GM18502 (cell line): ENCODE measurements around the gene C1QTNF3.
"Not testable (repeated sequence)": the region's sequence is repeated elsewhere in the genome, so short reads cannot be mapped to it uniquely, and the experiment has no call there.

Experiments used
- ATAC-seq: cut with Tn5 transposase; IDR thresholded peaks from one replicate; pipeline ENCODE4 v1.9.1; 2021; ENCODE audit warnings: mild to moderate bottlenecking; ENCODE audit not compliant: unreplicated experiment, poor library complexity

C1QTNF3 gene

DNA sequence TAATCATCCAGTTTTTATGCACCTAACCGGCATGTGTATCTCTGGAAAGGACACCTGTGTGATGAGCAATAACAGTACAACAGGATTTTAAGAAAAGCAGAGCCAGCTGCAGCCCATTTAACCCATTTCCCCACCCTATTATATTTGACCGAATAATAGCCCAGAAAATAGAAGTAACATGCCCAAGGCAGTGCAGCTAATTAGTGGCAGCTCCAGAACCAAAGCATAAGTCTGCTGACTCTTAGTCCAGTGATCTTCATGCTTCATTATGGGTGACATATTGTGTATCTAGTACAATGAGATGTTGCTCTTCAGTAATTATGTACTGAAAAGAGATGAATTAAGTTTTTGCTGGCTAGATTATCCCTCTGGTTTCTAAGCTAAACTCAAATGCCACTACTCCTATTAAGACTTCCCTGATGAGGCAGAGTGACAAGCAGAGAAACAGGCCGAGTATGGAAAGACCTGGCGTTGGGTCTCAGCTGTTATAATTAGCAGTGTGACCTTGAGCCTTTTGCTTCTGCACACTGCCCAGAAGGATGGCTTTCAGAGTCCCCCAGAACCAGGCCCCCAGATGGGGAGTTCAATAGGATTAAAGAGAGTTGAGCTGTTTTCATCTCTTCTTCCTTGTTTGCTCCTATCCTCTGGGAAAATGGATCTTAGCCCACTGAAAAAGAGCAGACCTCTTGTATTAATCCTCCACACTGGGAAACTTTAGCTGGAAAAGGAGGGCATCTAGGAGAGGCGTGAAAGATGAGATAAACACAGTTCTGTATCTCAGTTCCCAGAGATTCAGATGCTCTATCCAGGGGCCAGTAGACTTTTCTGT, 10.8 kb upstream of the C1QTNF3 start:
- no peak for ATAC-seq

DNA sequence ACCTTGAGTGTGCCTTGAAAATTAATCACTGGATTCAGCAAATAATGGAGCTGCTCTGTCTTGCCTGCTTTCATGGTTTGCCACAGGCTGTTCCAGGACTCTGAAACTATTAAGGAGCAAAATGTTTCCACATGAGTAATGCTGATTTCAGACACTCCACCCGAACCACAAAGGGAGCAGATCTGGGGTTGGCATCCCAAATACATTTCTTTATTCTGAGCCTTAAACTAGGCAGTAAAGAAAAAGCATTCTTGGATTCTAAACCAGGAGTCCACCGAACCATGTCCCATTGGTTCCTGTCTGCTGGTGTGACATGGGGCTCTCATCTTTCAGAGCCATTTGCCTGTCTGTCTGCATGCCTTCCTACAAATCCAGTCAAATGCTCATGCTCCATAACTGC, 10.1 kb upstream of the C1QTNF3 start:
- ATAC-seq: no peak

DNA sequence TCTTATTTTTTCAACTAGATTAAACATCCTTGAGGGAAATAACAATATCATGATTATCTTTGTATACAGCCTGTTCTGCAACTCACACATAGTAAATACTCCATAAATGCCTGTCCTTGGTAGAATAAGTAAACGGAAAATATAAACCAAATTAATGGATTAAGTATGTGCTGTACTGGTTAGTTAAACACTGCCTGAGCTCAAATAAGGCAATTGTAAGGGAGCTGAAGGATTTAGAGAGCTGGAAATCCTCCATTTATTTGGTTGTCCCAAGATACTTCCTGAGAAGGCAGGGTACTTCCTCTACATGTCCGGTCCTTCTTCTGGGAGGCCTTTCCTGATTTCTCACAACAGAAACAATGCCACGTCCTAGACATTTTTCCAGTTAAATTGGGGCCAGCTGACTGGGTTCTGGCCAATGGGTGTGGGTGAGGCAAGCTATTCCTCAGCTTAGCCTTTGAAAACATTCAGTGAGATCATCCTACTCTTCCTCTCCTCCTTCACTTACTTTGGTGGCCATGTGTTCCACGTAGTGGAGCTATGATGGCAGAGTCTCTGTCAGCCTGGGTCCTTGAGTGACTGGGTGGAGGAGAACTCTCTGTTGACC, 8.5 kb upstream of the C1QTNF3 start:
- no peak for ATAC-seq

DNA sequence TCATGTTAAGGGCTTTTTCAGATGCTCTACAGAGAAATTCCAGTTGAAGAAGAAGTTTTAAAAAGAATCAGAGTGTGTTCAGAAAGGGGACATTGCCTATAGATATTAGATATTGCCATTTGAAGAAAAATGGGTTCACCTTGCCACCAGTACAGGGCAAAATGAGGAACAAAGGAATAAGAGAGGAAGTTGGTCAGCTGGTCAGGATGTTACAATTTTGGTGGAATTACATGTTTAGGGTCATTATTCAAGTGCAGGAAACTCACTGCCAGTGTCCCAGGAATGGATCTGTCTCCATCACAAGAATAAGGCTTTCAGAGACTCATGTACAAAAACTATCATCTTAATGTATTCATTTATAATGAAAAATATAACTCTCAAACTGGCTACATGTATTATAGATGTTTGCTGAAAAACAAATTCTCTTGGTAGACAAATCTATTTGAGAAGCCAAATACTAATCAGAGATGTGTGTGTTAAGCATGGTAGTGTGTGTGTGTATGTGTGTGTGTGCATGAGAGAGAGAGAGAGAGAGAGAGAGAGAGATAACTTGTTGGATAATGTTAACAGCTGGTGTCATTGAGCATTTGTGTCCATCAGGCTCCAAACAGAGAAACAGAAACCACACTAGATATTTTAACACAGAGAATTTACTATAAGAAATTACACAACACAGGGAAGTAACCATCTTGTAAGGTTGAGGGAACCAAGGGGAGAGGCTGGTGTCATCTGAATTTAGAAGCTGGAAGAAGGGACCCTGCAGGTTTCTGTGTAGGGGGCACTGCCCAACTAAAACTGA, 5.0 kb upstream of the C1QTNF3 start:
- no peak for ATAC-seq

DNA sequence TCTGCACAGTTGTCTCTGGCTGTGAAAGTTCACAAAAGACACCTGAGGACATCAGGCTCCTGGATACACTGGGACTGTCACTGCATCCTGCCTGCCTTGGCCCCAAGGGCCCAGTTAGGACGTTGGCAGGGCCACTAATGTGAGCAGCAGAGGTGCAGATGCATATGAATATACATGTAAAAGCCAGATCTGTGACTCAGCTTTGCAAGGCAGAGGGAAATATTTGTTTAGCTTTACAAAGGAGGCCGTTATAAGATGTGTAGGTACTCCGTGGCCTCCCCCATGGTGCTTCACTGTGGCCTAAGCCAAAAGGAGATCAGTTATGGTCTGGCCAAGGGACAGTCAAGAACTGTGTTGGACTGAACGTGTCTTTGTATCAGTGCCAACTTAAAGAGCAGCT, 4.1 kb upstream of the C1QTNF3 start:
- ATAC-seq: no peak

DNA sequence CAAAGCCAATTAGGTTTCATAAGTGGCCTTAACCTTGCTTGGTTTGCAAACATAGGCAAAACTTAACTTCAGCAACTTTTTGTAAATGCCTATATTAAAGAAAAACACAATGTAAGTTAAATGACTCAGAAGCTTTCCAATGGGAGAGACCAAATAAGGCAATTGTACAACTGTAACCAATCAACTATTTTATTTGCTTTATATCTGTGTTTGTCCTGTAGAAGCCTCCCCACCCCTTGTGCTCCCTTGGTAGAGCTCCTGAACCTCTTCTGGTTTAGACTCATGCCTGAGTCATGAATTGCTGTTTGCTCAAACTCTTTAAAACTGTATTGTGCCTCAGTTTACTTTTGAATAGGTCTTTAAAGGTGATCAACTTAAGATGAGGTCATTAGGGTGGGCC, 3.0 kb upstream of the C1QTNF3 start:
- ATAC-seq: no peak

DNA sequence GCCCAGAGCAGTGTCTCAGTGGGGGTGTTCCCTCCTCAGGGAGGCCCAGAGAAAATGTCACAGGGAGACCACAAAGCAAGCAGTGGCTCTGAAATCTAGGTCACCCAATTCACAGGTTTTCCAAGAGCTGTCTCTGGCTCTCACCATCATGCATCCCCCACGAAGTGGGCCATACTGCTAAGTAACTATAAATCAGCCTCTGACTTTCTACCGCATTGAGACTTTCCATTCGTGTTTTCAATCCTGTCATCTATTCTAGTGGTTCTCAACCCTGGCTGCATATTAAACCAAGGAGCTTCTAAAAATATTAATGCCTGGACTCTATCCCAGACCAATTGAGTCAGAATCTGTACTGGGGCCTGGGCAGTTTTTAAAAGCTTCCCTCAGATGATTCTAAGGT, 2.0 kb upstream of the C1QTNF3 start:
- ATAC-seq: no peak

DNA sequence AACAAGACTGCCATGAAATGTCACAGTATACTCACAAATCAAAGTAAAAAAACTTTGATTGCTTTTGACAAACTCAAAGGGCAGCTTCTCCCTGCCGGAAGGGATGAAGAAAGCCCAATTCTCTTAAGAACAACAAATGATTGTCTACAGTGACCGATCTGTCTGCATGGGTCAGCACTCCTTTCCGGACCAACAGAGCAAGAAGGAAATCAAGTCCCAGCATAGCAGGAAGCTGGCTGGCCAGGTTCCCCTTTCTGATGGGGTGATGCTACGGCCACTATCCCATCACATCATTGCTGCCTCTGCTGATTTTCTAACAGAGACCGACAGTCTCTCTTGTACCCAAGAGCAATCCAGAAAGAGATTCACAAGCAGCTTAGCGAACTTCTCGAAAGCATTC, 692 bp downstream of the C1QTNF3 start:
- ATAC-seq: no peak

DNA sequence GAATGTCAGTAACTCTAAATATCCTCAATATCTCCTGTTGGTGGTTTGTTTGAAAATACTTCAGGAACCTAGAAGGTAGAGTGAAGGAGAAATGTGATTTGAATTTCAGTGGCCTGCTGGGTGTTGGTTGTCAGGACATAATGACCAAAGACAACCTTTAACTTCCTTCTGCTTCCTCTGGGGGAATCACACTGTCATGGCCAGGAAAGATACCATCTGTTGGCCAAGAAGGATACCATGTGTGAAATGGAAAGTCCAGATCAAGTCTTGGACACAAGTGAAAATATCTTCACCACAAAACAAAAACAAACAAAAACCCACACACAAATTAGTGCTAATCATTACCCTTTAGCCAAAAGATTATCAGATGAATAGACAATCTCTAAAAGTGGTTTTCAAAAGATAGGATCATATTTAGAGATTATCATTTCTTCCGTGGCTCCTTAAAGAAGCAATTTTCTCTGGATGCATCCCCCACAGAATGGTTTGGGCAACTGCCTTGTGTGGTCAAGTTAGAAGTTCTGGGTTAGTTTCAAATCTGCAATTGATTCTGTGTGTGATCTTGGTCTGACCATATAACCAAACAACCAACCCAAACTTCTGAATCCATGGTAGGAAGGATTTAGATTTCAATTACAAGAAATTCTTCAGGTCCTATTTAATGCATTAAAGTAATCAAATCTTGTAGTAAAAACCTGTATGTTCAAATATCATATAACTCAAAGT, 1.6 kb downstream of the C1QTNF3 start:
- ATAC-seq: no peak

DNA sequence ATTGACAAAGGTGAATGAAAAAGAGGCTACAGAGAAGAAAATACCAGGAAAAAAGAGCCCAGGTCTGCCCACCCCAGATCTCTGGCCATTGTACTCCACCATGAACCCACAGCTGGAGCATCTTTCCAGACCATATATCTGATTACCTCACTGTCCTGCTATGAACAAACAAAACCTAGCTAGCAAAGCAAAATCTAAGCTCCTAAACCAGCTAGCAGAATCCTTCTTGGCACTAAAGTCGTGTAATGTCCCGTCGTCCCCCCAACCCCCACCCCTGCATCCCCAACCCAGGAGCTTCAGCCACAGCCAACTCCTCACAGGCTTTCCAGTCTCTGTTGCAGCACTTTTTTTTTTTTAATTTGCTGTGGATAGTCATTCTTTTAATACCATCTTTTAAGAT, 2.5 kb downstream of the C1QTNF3 start:
- no peak for ATAC-seq

DNA sequence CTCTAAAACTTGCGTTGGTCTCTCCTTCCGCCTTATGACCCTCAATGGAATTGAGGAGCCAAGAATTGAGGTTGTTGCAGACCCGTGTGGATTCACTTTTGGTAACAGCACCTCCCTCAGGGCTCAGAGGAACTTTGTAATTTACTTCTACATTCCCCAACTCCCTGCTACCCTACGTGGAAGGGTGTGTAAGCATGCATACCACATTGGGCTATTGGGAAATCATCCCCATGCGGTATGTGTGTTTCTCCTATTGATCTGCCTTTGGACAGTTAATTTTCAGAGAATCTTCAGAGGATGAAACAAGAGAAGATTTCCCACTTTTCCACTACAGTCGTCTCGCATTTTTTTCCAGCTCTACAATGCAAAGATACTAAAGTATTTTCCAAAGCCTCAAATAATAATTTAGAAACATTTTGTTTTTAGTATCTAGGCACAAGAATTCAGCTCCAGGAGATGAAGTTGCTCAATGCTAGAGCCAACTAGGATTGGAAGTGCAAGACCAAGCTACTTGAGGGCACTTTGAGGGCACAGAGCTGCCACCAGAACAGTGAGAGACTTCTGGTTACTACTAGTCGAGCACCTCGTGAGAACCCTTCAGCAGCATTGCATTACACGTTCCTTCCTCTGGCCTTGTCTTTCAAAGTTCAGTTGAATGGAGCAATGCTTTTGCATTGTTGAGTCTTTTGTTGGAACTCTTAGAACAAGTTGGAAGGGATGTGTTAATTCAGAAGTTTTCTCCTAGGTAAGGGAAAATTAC, 3.4 kb downstream of the C1QTNF3 start:
- ATAC-seq: no peak

DNA sequence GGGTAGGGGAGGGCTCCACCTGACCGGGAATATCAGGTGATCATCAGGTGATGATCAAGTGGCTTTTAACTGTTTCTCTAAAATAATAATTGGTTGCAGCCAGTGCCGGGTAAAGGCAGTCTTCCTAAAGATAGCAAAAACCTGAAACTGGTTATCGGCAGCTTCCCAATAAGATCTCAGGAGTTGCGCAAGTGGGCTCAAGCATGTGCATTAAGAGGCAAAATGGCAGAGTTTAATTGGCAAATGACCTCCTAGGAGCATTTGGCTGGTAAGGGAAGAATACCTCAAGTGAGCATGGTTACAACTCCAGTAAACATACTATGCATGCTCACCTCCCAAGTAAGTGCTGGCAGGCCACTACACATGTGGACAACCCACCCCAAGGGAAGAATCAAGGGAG, 4.2 kb downstream of the C1QTNF3 start:
- no peak for ATAC-seq

DNA sequence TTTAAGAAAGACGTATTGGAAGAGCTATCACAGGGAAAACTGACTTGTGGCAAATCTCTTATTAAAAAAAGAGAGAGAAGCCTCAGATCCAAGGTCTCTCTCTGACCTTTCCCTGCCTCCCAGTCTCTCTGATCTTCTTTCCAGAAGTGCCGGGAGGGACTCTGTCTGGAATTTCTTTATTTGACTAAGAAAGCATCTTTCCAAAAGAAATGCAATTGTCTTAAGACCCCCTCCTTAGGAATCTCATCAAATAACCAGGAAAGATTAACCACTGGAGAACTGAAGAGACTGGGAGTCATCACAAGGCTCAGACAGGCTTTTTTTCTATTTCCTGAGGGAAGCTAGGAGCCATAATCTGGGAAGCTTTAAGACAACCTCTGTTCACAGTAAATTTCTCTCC, 4.6 kb downstream of the C1QTNF3 start:
- no peak for ATAC-seq

DNA sequence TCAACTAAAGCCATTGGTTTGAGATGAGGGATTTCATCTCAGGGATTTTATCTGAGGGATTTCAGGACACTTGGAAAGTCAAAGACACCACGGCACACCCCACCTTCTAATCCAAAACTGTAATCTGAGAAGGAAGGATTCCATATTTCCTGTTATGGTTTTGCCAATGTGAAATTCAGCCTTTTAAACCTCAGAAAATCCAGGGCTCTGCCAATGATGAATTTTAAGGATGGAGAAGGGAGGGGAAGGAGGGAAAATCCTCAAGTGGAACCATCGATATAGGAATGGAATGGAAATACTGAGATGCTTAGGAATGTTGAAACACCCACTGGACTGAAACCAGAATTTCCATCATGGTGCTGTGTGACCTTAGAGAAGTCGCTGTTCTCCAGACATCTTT, 5.3 kb downstream of the C1QTNF3 start:
- ATAC-seq: no peak

DNA sequence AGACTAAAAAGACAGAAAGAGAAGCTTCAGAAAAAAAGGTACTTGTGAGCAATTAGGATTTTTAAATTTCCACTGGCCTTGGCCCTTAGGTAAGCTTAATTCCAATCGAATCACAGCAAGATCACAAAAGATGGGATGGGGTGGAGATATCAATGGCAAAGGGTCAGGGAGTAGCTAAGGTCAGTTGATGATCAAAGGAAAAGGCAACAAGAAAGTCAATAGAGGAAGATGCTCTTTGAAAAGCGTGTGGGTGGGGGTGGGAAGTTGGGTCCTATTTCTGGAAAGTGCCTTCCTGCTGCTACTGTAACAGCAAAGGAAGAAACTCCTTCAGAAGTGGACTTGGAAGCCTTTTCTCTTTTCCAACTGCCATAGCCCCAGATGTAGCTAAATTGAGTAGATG, 7.3 kb downstream of the C1QTNF3 start:
- ATAC-seq: no peak

DNA sequence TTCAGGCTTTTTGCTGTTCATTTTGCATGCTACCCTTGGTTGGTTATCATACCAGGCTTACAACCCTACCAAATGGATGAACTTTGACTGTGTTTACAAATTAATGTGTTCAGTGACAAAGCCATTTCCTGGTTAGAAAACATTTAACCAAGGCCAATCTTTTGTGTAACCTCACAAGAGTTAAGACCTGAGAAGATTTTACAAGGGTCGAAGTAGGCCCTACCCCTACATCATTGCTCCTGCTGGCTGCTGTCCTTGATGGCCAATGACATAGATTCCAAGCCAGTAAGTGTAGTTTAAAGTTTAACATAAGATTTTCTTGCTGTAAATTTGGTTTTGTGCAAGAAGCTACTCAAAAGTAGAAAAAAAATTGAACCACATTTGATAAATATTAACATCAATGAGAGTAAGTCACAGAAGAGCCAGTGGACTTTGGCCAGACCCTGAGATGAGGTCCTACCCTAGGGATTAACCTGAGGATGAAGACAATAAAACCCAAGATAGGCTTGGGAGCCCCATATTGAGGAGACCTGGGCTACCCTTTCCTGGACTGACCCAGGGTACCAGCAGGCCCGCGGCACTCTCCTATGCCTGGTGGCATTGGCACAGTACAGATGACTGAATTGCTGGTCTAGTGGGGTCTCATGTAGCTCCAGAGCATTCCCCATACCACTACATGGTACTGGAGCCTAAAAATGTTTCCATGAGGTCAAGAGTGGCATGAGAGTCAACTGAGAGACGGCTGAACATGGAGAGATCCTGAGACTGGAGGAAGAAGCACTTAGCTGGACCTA, 8.3 kb downstream of the C1QTNF3 start:
- peak; percentile 58 for ATAC-seq

DNA sequence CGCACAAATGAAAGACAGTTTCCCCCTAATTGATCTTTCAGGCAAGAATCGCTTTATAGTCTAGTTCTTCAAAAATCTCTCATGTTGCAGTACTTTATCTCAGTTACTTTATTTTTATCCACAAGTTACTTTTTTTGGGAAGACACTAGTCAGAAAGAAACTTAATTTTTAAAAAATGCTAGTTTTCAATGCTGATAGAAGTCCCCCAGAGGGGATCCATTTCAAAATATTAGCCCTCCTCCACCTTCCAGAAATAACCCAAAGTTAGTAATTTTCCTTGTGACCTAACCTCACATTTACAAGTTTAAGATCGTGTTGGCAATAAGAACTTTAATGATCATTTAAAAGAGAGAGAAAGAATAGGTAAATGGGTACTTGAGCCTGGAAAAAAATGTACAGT, 11.0 kb downstream of the C1QTNF3 start:
- ATAC-seq: no peak

DNA sequence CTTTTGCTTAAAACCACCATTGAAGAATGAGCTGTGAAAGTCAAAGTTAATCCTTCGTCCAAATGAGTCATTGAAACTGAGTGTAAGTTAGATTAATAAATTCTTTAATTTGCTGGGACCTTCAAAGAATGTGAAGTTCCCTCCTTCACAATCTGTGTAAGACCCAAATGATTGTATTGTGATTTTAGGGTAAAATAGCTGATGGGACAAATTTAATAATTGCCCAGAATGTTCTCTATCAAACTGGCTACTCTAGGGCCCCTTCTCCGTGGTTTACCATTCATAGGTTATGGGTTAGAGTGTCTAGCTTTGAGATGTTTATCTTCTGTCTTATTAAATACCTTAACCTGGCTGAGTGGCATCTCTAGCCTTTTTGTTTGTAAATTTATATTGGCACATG, 11.9 kb downstream of the C1QTNF3 start:
- ATAC-seq: no peak

DNA sequence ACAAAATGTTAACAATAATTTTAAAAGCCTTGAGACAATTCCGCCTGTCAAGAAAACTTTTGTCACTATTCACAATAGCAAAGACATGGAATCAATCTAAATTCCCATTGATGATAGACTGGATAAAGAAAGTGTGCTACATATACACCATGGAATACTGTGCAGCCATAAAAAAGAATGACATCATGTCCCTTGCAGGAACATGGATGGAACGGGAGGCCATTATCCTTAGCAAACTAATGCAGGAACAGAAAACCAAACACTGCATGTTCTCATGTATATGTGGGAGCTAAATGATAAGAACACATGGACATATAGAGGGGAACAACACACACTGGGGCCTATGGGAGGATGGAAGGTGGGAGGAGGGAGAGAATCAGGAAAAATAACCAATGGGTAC, 12.4 kb downstream of the C1QTNF3 start:
- not testable (repeated sequence) for ATAC-seq
